Activated CD4-positive, CD25-positive, alpha-beta regulatory T cell treated with anti-CD3 and anti-CD28 coated beads, Interleukin-2, amount 50 U/mL, for 16 hours (primary cell): ENCODE data around the gene SATB2.

Experiments
- DNase-seq: peaks from one replicate; pipeline ENCODE4 v3.0.0-alpha.2; 2020; ENCODE audit warnings: low read depth, low spot score

SATB2 gene

GRCh38 chr2:199405241-199405640, 52.5 kb downstream of the SATB2 start:
- DNase-seq, result no peak

GRCh38 chr2:199404841-199405240, 52.9 kb downstream of the SATB2 start:
- DNase-seq, result no peak

GRCh38 chr2:199395311-199395710, 62.4 kb downstream of the SATB2 start:
- no peak for DNase-seq

GRCh38 chr2:199392363-199392762, 65.4 kb downstream of the SATB2 start:
- DNase-seq, result no peak

GRCh38 chr2:199388728-199389268, 68.9 kb downstream of the SATB2 start:
- no peak for DNase-seq

GRCh38 chr2:199384043-199384442, 73.7 kb downstream of the SATB2 start:
- DNase-seq, result no peak

GRCh38 chr2:199383021-199383420, 74.7 kb downstream of the SATB2 start:
- no peak for DNase-seq

GRCh38 chr2:199382091-199382490, 75.6 kb downstream of the SATB2 start:
- no peak for DNase-seq

GRCh38 chr2:199381531-199381930, 76.2 kb downstream of the SATB2 start:
- DNase-seq, result no peak

- no peak for DNase-seq
Measured at GRCh38 chr2:199378948-199379650, 78.6 kb downstream of the SATB2 start.

- DNase-seq, result no peak
Measured at GRCh38 chr2:199370150-199370780, 87.5 kb downstream of the SATB2 start.

GRCh38 chr2:199366406-199366805, 91.3 kb downstream of the SATB2 start:
- DNase-seq, result no peak

- no peak for DNase-seq
Measured at GRCh38 chr2:199364153-199364552, 93.6 kb downstream of the SATB2 start.

- no peak for DNase-seq
Measured at GRCh38 chr2:199356412-199356811, 101.3 kb downstream of the SATB2 start.

- no peak for DNase-seq
Measured at GRCh38 chr2:199348871-199349270, 108.9 kb downstream of the SATB2 start.

- DNase-seq, result no peak
Measured at GRCh38 chr2:199344012-199344411, 113.7 kb downstream of the SATB2 start.

- DNase-seq, result no peak
Measured at GRCh38 chr2:199342334-199342733, 115.4 kb downstream of the SATB2 start.

GRCh38 chr2:199341123-199341522, 116.6 kb downstream of the SATB2 start:
- no peak for DNase-seq

GRCh38 chr2:199339891-199340605, 117.7 kb downstream of the SATB2 start:
- DNase-seq, result no peak

GRCh38 chr2:199336546-199336945, 121.2 kb downstream of the SATB2 start:
- DNase-seq, result no peak

GRCh38 chr2:199335502-199335901, 122.2 kb downstream of the SATB2 start:
- DNase-seq, result no peak

- DNase-seq, result no peak
Measured at GRCh38 chr2:199329466-199329865, 128.3 kb downstream of the SATB2 start.

- DNase-seq, result no peak
Measured at GRCh38 chr2:199329031-199329430, 128.7 kb downstream of the SATB2 start.
